NCI-H2227 (cell line): ENCODE data around the gene SAMHD1.
A peak's percentile ranks its signal among the peaks of the same experiment; 100 is the strongest.
"Not testable (repeated sequence)": the region's sequence is repeated elsewhere in the genome, so short reads cannot be mapped to it uniquely, and the experiment has no call there.

Experiments
- DNase-seq: peaks from one replicate; lab custom pipeline; 2025; ENCODE audit not compliant: unreplicated experiment; lab: John Stamatoyannopoulos, UW

SAMHD1 gene

GRCh38 chr20:36917943-36918342 is 33.6 kb downstream of the SAMHD1 start:
- DNase-seq = no peak

DNA sequence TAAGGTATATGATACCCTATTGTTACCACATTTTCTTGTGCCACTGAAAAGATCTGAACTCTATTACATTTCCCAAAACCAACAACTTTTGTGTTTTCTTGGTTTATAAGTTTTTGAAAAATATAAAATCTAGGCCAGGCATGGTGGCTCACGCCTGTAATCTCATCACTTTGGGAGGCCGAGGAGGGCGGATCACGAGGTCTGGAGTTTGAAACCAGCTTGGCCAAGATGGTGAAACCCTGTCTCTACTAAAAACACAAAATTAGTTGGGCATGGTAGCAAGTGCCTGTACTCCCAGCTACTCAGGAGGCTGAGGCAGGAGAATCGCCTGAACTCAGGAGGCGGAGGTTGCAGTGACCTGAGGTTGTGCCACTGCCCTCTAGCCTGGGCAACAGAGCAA is 34.3 kb downstream of the SAMHD1 start:
- DNase-seq = no peak

- DNase-seq = no peak
Observed at GRCh38 chr20:36916199-36916598, 35.3 kb downstream of the SAMHD1 start.

DNA sequence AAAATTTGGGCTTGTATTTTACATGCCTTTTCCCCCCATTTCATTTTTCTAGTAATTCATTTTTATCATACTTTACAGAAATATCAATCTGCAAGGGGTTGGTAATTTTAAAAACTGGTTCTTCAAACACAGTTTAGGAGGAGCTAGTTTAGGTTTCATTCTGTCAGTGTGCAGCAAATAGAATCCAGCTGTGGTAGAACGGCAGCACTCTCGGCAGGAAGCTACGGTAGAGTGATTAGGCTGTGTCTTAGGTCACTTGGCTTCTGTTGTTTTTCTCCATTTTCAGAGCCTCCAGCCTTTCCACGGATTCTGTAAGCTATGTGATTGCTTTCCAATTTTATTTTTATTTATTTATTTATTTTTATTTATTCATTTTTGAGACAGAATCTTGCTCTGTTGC is 42.9 kb downstream of the SAMHD1 start:
- no peak for DNase-seq

DNA sequence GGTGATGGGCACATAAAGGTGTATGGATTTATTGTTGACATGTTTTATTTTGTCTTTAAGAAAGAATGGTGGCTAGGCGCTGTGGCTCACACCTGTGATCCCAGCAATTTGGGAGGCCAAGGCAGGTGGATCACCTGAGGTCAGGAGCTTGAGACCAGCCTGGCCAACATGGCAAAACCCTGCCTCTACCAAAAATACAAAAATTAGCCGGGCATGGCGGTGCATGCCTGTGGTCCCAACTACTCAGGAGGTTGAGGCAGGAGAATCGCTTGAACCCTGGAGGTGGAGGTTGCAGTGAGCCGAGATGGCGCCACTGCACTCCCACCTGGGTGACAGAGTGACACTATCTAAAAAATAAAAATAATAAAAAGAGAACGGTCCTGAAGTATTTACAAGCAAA is 45.4 kb downstream of the SAMHD1 start:
- not testable (repeated sequence) for DNase-seq

DNA sequence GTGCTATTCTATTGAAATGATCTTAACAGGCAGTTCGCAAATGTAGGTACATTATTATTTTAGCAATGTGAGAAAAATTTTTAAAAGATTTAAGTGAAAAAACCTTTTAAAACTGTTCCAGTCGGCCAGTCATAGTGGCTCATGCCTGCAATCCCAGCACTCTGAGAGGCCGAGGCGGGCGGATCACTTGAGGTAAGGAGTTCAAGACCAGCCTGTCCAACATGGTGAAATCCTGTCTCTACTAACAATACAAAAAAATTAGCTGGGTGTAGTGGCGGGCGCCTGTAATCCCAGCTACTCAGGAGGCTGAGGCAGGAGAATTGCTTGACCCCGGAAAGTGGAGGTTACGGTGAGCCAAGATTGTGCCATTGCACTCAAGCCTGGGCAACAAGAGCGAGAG is 45.9 kb downstream of the SAMHD1 start:
- DNase-seq = not testable (repeated sequence)

DNA sequence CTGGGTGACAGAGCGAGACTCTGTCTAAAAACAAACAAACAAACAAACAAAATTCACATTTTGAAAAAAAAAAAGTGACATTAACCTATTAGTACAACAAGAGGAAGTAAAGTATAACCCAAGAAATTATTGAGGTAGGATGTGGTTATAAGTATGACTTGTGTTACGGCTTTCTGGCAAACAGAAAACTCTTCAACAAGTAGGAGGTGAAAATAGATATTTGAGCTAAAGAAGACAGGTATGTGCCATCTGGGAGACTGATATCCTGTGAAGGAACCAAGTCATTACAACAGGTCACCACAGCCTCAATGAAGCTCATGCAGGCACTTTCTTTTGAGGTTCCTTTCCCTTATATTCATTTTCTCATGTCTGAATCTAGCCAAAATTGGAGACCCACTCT is 46.8 kb downstream of the SAMHD1 start:
- no peak for DNase-seq

- no peak for DNase-seq
Observed at GRCh38 chr20:36895036-36895435, 56.5 kb downstream of the SAMHD1 start.

DNA sequence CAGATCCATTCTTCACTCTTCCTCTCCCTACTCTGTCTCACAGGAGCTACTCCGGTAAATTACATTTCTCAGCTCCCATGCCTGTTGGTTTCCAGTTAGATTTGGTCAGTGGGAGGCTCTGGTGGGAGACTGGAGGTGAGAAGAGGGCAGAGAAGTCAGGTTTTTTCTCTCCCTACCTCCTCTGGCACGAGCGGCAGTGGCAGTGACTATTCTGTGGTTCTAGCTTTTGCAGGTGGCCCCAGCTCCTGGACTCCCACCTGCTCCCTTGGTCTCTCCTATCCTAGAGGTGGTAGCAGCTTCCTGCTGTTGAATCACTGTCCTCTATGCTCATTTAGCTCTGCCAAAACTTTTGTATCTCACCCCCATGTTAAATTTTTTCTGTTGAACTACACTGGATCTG is 57.7 kb downstream of the SAMHD1 start:
- no peak for DNase-seq

DNA sequence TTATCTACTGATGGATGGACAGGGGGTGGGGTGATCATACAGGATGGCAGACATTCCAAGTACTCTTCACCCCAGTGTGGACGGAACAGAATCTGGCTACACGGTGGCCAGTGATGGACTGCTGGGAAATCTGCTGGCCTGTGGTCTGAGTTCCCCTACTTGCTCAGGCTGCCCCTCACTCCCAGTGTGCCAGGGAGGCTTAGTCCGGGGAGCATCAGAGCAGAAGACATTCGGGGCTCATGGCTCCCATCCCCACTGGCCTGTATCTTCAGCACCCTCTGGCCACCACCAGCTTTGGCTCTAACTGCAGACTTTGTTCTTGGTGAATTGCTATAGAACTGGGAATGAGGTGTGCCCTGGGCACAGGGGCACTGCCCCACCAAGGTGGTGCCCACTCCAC is 60.3 kb downstream of the SAMHD1 start:
- no peak for DNase-seq

GRCh38 chr20:36890586-36890985 is 60.9 kb downstream of the SAMHD1 start:
- DNase-seq = no peak

- no peak for DNase-seq
Observed at GRCh38 chr20:36888880-36889516, 62.5 kb downstream of the SAMHD1 start.

GRCh38 chr20:36887752-36888090 is 63.8 kb downstream of the SAMHD1 start:
- peak; percentile 61 for DNase-seq

DNA sequence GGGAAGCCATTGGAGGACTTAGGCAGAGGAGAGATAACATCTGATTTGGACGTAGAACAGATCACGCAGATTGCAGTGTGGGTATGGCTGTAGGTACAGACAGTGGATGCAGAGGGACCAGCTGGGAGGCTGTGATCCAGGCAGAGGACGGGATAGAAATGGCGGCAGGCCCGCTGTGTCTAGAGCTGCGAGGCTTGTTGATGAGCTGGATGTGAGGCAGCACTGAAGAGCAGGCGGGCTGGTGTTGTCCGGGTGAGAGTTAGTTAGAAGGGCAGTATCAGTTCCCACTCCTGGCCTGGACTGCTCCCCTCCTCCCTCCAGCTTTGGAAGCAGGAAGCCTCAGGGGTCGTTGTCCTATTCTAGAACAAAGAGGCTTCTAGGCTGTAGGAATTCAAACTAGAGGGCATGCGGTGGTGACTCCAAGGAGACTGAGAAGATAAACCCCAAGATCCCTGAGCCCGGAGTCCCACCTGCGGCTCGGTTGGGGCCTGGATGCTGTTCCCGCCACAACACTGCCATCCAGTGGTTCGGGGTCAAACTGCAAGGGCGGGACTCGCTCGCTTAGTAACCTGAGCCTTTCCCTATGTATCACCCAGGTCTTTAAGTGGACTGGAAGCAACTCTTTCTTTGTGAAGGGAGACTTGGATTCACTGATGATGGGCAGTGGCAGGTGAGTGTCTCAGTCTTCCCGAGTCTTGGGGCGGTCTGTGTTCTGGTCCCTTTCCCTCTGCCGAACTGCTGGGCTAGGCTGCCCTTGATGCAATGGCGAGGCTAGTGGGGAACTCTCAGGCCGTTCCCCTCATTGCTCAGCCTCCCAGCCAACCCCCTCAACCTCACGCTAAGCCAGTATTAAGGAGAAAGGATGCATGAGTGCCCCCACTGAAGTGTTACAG is 64.4 kb downstream of the SAMHD1 start:
- peak; percentile 93 for DNase-seq

DNA sequence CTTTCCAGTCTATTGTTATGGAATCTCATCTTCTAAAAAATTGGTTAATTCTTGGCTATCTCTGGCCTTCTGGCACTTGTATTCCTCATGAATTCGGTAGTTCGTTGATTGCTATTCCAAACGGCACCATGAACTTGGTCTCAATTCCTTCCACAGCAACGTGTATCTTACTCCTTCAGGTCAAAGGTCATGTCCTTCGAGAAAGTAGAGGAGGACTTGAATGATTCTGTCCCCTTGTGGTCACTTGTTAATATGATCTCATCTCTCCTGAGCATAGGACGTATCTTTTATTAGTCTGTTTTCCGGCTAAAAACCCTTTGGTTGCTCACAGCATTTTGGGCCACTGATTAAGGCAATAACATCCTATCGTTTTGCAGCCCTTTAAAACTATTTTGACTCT is 66.2 kb downstream of the SAMHD1 start:
- DNase-seq = no peak

DNA sequence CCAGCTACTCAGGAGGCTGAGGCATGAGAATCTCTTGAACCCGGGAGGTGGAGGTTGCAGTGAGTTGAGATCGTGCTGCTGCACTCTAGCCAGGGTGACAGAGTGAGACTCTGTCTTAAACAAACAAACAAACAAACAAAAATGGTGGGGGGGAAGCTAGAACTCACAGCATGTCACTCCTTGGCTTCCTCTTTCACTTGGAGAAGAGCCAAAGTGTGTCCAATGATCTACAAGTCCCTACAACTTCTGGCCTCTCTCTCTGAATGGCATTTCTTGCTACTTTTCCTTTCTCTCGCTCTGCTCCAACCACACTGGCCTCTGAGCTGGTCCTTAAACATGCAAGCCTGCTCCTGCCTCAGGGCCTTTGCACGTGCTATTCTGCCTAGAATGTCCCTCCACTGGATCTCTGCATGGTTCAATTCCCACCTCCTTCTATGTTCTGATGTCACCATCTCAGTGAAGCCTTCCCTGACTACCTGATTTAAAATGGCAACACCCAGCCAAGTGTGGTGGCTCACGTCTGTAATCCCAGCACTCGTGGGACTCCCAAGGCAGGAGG is 67.5 kb downstream of the SAMHD1 start:
- DNase-seq = no peak

DNA sequence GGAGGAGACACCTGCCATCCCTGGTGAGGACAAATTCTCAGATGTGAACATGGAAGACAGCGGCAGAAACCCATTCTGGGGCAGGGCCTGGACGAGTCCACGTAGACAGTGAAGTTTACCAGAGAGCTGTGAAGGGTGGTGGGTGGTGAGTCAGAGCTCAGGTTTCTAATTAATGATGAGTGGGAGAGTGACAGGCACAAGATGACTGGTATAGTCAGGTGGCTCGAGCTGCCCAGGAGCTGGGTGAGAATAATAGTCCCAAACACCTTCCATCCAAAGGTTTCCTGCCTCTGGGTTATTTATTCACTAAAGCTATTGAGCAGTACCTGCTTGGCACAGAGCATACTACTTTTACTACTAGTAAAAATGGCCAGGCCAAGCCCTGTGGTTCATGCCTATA is 69.6 kb downstream of the SAMHD1 start:
- no peak for DNase-seq

DNA sequence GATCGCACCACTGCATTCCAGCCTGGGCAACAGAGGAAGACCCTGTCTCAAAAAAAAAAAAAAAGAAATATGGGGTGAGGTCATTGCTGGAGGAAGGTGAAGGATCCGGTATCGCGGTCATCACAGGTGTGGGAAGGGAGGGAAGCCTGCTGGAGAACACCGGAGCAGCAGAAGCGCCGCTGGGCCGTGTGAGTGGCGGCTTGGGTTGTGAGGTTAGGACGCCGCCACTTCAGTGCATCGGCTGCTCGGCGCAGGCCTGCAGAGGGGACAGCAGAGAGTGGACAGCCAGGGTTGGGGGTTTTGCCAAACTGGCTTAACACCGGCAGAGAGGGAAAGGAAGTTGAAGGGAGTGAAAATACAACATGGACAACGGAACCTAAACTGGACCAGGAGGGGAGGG is 70.2 kb downstream of the SAMHD1 start:
- no peak for DNase-seq

- no peak for DNase-seq
Observed at GRCh38 chr20:36880741-36881250, 70.7 kb downstream of the SAMHD1 start.

DNA sequence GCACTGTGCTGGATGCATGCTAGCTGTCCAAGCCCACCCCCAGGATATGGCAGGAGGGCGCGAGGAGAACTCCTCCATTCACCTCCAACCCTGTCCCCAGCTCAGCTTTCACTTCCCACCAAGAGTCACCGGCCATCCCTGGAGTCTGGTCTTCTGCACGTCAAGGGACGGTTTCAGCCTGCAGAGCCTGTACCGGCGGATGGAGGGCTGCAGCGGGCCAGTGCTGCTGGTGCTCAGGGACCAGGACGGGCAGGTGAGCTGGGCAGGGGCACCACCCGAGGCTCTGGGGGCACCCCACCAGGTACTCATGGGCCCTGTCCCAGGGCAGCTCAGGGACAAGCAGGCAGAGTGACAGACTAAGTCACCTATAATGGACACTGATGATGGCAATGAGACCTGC is 72.6 kb downstream of the SAMHD1 start:
- no peak for DNase-seq

DNA sequence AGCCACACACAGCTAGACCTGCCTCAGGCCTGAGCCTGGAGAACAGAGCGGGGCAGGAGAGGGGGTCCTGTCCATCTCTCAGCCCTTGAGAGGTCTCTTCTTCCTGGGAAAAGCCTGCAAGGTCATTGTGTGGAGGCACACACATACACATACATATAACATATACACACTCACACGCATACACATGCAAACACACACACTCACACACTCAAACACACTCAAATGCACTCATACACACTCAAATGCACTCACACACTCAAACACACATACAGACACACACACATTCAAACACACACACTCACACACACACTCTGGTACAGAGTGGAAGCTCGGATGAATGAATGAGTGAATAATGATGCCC is 75.1 kb downstream of the SAMHD1 start:
- no peak for DNase-seq
